ENCODE measurements around the gene IFI27L1.
A peak's percentile ranks its signal among the peaks of the same experiment; 100 is the strongest.
"Not testable (repeated sequence)": the region's sequence is repeated elsewhere in the genome, so short reads cannot be mapped to it uniquely, and the experiment has no call there.

IFI27L1 gene

DNA sequence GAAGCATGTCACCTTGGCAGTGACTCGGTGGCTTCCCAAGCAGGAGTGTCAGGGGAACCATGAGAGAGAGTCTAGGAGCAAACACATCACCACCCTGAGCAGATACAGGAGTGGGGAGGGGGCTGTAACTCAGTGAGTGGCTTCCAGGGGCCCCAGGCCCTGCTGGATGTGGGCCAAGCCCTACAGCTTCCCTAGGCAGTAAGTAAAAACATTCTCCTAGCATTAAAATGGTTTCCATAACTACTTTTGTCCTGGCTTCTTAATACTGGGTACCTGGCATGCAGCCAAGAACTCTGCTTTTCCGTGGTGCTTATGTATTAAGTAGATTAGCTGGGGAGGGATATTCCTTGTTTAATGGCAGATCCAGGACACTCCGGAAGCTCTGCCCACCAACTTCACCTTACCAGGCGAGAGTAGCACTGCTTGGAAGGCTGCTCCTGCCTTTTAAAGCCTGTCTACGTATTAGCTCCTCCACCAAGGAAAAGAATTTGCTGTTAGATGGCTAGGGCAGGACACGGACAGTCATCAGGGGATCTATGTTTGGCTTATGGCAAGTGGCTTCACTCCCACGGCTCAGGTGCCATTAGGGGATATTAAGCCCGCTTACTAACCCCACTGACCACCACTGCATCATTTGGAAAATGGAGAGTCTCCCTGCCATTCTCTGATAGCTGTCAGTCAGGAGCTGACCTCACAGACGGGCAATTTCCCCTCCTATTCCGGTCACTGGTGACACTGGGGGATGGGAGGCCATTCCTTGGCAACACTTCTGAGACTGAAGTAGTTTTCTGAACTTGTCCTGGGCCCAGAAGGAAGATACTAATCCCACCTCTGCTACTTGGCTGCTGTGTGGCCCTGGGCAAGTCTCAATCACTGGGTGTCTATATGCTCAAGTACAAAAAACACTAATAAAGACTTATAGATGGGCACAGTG lies 32.2 kb upstream of the IFI27L1 start:
- DNase-seq: no peak

DNA sequence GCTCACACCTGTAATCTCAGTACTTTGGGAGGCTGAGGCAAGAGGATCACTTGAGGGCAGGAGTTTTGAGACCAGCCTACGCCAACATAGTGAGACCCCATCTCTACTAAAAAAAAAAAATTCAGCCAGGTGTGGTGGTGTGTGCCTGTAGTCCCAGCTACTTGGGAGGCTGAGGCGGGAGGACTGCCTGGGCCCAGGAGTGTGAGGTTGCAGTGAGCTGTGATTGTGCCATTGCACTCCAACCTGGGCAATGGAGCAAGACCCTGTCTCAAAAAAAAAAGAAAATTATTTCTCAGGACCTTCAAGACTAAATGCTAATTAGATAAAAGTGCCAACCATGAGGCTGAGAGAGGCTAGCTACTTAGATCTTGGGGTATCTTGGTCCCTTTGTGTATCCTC lies 31.5 kb upstream of the IFI27L1 start:
- DNase-seq: no peak

DNA sequence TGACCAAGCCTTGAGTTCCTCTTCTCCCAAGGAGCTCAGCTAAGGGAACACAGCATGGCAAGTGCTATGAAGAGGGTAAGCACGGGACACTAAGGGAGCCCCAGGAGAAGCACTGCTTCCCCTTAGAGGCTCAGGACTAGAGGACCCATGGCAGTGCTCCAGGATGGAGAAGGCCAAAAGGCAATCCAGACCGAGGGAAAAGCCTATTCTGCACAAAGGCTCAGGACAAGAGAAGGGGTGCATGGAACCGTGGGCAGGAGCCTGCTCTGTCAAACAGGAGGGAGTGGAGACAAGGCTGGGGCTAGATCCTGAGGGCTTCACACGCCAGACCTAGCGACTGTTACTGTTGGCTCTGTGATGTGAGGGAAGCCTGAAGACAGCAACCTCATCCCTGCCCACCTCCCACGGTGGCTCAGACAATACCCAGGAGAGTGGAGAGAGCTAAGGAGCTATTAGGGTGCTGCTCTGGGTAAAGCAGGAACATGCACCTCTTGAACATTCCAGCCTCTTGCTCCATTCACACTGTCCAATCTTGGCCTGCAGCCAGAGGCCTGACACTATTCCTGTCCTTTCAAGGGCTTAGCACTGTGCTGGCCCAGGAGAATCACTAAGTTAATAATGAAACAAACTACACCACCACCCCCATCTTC lies 30.8 kb upstream of the IFI27L1 start:
- no peak for DNase-seq

DNA sequence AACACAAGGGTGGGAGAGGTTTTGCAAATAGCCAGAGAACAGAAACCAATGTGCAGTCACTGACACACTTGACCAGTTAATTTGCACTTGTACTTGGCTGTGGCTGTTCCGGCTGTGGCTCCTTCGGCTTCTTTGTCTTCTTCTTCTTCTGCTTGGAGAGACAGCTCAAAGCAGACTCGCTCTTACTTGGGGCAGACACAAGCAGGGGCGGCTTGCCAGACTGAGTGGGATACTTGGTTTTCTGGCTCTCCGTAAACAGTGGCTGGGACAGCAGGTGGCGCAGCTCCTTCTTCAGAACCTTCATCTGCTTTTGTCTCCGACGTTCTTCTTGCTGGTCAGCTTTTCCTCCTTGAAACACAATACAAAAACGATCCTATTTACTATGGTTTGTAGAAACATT lies 30.0 kb upstream of the IFI27L1 start:
- no peak for DNase-seq

DNA sequence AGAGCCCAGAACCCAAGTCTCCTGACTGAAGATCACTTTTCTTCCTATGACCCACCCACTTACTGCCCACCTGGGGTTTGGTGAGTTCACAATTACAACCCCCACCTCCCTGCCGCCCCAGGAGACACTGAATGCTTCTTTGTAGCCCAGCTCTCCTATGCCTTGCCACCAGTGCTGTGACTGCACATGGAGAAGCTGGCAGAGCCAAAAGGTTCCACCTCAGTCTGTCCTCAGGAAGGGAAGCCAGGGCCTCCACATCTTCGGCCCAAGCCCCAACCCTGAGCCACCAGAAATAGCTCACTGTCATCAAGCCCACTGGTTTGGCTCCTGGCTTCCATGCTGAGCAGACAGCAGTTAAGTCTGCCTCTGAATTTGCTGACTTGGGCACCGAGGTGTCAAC lies 29.3 kb upstream of the IFI27L1 start:
- no peak for DNase-seq

DNA sequence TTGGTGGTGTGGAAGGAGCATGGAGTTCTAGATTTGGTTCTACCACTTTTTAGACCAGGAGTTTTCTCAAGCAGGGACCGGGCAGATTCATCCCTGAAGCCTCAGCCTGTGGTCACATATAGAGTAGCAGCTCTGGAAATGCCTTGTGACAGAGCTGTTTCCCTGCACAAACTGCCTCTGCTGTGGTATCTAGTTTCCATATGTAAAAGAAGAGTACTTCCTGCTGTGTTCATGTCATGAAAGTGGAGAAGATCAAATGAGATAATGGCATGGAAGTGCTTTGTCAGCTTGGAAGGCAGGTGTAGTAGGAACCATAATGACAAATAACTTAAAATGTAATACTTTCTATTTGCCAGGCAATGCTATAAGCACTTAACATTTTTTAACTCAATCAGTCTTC lies 28.9 kb upstream of the IFI27L1 start:
- DNase-seq: no peak

DNA sequence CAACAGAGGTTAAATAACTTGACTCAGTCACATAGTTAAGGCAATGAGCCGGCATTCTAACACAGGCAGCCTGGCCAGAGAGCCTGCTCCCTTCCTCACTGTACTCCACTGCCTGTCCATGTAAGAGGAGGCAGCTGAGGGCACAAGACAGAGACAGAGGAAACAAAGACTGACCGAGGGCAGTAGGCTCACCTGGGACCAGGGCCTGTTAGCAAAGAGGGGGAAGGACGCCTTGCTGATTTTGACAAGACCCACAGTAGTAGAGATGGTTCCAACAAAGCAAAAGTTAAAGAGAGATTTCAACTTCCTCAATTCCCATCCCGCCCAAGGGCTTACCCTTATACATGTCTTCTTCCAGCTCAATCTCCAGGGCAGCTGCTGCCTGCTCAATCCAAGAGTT lies 28.4 kb upstream of the IFI27L1 start:
- no peak for DNase-seq

DNA sequence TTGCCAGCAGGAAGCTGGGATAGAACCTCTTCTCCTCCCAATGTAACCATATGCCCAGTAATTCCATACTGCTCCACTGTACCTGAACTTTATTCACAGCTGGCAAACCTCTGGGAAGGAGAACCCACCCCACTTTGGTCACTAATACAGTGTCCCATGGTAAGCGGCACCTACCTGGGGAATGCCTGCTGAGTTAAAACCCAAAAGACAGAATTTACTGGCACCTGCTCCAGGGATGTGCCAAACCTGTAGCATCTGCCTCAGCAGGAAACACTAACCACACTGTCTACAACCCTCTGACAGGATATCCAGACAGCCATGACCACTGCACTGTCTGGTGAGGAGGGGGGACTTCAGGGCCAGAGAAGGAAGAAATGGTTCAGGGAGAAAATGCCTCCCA lies 26.7 kb upstream of the IFI27L1 start:
- DNase-seq: no peak

DNA sequence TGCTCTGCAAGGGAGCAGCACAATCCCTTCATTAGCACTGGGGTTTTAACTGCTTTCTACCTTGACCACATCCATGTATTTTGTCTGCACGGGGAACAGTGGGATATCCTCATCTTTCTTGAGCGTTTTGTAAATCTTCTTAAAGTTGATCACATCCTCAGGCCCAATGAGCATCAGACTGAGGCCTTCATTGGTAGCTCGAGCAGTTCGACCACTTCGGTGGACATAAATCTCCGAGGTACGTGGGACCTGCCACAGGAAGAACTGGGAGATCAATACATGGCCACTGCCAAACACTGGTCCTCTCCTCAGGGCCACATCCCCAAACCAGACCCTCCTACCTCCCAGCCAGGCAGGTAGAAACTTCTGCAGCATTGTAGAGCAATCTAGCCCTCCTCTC lies 26.2 kb upstream of the IFI27L1 start:
- no peak for DNase-seq

DNA sequence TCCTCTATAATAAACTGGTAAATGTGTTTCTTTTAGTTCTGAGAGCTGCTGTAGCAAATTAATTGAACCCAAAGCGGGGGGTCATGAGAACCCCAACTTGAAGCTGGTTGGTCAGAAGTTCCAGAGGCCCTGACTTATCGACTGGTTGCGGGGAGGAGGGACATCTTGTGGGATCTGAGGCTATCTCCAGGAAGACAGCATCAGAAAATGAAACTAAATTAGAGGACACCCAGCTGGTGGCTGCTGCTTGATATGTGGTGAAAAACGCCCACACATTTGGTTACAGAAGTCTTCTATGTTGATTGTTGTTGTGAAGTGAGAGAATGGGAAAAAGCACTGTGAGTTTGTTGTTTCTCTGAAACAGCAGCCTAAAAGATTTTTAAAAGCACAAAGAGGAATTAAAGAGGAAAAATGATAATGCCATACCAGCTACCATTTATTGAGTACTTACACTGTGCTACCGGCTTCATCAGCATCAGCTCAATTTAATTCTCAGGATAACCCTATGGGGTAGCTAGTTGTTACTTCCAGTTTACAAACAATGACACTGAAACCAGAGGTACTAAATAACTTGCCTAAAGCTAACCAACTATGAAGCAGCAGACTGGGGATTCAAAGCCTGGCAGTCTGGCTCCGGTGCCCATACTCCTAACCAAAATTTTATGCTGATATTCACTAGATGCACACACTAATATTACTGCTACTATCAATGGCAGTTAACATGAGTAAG lies 24.4 kb upstream of the IFI27L1 start:
- no peak for DNase-seq

DNA sequence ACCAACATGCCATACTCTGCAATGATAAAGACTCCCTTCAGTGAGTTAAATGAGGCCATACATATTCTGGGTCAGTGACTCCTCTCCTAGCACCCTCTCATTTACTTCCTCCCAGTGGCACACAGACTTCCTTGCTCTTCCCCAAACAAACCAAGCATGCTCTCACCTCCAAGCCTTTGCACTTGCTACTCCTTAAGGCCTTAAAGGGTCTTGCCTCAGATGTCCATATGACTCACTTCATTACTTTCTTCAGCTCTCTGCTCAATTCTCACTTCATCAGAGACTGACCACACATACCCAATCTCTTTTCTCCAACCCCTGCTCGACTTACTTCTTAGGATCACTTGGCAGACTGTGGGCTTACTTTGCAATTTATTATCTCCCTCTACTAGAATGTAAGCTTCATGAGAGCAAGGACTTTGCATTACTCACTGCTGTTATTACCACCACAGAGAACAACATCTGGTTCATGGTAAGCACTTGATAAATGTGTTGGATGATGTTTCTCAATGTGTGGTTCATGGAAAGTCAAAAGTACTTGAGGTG lies 22.9 kb upstream of the IFI27L1 start:
- no peak for DNase-seq

DNA sequence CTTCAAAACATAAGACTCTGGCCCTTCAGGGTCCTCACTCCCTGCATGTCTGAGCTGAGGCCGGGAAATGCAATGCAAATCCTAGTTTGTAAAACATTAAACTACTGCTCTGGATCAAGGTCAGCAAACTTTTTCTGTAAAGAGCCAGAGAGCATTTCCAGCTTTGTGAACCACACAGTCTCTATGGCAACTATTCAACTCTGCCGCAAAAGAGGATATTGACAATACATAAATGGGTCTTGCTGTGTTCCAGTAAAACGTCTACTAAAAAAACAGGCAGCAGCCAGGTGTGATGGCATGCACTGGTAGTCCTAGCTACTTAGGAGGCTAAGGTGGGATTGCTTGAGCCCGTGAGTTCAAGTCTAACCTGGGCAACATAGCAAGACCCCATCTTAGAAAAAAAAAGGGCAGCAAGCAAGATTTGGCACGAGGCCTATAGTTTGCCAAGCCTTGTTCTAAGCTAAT lies 22.4 kb upstream of the IFI27L1 start:
- no peak for DNase-seq

DNA sequence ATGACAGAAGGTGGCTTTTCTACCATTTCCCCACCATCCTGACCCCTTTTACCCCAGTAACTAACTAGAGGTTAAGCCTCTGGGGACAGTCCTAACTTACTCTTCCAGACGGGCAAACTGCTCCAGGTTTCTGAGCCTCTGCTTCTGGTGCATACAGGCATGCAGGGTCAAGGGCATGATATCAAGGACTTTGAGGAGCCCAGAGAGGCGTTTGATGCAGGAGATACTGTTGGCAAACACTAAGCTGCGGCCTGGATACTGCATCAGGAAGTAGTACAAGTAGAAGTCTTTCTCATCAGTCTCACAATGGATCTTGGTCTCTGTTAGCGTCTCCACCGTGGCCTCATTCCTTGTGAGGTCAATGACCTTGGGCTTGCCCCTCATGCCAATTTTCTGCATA lies 21.1 kb upstream of the IFI27L1 start:
- DNase-seq: no peak

DNA sequence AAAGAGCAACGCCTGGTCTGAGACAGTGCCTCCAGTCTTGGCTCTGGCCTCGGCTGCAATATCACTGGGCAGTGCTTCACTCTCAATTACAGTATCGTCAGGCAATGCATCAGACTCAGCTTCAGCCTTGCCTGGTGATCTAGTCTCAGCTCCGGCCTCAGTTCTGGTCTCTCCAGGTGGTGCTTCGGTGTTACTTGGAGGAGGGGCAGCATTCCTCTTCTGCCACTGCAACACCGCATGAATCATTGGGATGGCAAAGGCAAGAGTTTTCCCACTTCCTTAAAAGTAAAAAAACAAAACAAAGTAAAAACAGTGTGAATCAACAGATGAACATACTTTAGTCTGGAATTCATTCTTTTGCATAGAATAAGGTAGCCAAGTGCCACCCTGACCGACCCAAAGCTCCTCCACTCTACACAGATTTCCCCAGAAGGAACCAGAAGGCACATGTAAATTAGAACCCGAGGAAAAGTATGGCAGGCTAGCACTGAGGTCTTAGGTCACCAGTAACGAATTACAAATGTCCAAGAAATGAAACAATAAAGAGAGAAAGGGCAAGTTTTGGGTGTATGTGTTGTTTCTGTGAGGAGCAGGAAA lies 18.7 kb upstream of the IFI27L1 start:
- DNase-seq: no peak

DNA sequence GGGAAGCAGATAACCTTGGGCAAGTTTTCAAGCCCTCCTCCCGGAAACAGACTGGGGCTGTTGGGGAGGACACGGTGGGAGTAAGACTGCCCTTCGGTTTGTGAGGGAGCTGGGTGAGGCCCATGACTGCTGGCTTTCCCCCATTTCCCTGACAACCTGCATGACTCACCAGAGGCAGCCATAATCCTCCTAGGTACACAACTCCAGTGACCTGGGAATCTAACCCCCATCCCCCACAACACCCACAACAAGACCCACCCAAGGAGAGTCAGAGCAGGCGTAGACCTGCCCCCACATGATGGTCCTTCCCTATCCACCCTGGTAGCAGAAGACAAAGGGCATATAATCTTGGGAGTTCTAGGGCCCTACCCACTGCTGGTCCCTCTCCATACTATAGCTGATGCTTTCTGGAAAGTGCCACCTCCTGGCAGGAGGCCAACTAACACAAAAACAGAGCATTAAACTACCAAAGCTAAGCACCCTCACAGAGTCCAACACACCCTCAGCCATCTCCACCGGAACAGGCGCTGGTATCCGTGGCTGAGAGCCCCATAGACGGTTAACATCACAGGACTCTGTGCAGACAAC lies 14.9 kb upstream of the IFI27L1 start:
- DNase-seq: no peak

DNA sequence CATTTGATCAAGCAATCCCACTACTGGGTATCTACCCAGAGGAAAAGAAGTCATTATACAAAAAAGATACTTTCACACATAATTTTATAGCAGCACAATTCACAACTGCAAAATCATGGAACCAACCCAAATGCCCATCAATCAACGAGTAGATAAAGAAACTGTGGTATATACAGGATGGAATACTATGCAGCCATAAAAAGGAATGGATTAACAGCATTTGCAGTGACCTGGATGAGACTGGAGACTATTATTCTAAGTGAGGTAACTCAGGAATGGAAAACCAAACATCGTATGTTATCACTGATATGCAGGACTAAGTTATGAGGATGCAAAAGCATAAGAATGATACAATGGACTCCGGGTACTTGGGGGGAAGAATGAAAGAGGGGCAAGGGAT lies 9.0 kb upstream of the IFI27L1 start:
- DNase-seq: not testable (repeated sequence)

DNA sequence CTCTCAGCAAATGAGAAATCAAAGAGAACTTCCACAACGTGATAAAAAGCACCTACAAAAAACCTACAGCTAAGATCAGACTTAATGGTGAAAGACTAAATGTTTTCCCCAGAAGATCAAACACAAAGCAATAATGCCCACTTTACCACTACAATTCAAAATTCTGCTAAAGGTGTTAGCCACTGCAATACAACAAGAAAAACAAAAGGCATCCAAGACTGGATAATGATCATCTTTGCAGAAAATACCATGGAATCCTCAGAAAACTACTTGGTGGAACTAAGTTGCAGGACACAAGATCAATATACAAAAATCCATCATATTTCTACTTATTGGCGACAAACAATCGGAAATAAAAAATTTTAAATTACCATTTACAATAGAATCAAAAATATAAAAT lies 6.6 kb upstream of the IFI27L1 start:
- no peak for DNase-seq

DNA sequence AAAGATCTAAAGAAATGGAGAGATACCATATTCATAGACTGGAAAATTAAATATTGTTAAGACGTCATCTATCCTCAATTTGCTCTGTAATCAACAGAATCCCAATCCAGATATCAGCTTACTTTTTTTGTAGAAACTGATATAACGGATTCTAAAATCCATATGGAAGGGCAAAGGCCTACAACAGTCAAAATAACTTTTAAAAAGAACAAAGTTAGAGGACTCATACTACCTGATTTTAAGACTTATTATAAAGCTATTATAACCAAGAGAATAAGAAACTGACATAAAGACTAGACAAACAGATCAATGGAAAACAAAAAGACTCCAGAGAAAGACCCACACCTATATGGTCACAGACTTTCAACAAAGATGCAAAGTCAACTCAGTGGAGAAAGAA lies 6.1 kb upstream of the IFI27L1 start:
- peak; percentile 9 for DNase-seq

DNA sequence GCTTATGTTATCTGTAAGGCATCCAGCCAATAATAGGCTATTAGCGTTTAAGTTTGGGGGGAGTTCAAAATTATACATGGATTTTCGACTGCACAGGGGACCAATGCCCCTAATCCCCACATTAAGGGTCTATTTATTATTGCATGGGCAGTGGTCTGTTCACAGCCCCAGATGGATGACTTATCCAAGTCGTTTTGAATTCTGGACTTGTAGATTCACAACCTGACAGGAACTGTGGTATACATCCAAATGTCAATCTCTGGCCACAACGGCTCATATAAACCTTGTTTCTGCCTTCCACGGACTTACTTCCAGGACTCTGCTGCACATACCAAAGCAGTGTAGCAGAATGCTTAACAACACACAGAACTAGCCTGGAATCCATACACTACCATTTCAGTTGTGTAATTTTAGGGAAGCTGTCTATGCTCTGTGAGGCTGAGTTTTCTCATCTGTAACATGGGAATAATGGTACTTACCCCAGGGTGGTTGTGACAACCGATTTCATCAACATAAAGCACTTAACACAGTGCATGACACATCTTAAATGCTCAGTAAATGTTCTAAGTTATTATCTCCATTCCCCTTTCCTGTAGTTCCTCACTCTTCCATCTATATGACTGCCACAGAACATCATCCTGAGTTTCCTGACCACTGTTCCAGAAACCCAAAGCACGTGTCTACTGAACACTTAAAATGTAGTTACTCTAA lies 3.8 kb upstream of the IFI27L1 start:
- DNase-seq: no peak

DNA sequence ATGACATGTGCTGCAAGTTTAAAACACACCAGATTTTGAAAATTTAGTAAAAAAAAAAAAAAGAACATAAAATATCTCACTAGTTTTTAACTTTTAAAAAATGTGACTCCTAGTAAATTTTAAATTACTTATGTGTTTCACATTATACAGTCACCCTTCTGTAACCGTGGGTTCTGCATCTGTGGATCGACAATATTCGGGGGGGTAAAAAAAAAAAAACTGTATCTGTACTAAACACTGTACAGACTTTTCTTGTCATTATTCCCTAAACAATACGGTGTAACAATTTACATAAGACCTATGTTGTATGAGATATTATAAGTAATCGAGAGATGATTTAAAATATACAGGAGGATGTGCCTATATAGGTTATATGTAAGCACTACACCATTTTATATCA lies 3.3 kb upstream of the IFI27L1 start:
- DNase-seq: no peak

DNA sequence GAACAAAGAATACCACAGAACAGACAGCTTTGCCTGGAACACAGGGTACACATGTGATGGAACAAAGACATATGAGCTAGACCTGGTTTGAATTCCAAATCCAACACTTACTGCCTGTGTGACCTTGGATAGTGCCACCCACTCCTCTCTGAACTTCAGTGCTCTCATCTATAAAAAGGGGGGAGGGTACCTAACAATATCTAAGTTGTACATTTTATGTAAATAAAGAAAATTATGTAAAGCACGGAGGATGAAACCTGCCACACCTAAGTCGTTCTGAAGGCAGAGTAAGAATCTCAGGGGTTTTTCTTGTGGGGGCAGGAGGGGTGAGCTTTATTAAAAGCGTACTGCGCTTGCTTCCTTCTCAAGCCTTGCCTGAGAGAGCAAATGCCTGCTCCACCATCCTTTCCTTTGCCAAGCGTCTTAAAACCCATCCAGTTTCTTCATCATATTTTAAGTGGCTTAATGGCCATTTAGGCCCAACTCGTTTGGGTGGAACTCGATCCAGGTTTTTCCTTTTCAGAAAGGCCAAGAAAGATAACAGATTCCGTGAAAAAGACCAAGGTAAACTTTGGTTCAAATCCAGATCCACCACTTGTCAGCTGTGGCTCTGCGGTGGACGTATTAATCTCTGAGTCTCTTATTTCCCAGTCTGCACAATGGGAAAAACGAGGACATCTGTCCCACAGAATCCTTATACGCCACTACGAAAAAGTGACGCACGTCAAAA lies 1.1 kb upstream of the IFI27L1 start:
- peak; percentile 72 for DNase-seq

Measured in NCI-H2171 treated with DMSO at 0.1 percent for 48 hours (cell line).